ENCODE measurements around the gene LCN1.

Gene LCN1

GRCh38 chr9:135480940-135481310 lies 40.3 kb upstream of the LCN1 start:
- no peaks in the 10 kb centered on the region for H3K9me3 ChIP-seq (replicated peaks; ENCODE audit: insufficient read depth, low read length)
- H3F3A ChIP-seq (ENCODE audit: insufficient read depth, low read length), result peaks cover 20% of the 10 kb centered on the region
- peak overlapping the region; percentile 42; the same call in 1 of the 2 replicates for H3K9ac ChIP-seq (ENCODE audit: low read length)
- H3K36me3 ChIP-seq (replicated peaks; ENCODE audit: insufficient read depth, low read length), result no peaks in the 10 kb centered on the region
- H3K4me2 ChIP-seq (ENCODE audit: low read depth, low read length), result peak overlapping the region; percentile 95
- peak overlapping the region; percentile 93 for H2AFZ ChIP-seq (ENCODE audit: low read length)
- DNase-seq, result peak; percentile 40
- H3K4me3 ChIP-seq (ENCODE audit: low read length), result peak overlapping the region; percentile 89
- H3K9me2 ChIP-seq (replicated peaks; ENCODE audit: insufficient read depth, low read length), result no peaks in the 10 kb centered on the region
- peaks cover 5% of the 10 kb centered on the region; the same call in 1 of the 2 replicates for H3K79me2 ChIP-seq (ENCODE audit: low read length)
- no peaks in the 10 kb centered on the region for H4K20me1 ChIP-seq (ENCODE audit: insufficient read depth, low read length)
- no peaks in the 10 kb centered on the region for H3K27me3 ChIP-seq (replicated peaks; ENCODE audit: insufficient read depth, low read length)
- no peak overlapping the region for H3K27ac ChIP-seq (ENCODE audit: low read length)
- TF ChIP-seq EZH2phosphoT487 (IDR thresholded peaks at IDR 0.05; ENCODE audit: low read length) (no peak), EZH2 (optimal IDR thresholded peaks at IDR 0.05; ENCODE audit: low read depth, low read length) (no peak), CTCF (IDR thresholded peaks at IDR 0.05; ENCODE audit: low read length) (no peak; the same call in 1 of the 2 replicates)
- H3K4me1 ChIP-seq (ENCODE audit: low read length), result 0 out of 2 replicates have a peak, but pooled peaks cover 6% of the 10 kb centered on the region

GRCh38 chr9:135482015-135482754 lies 39.1 kb upstream of the LCN1 start:
- DNase-seq, result no peak
- peaks cover 20% of the 10 kb centered on the region for H3F3A ChIP-seq (ENCODE audit: insufficient read depth, low read length)
- no peak for TF ChIP-seq EZH2 (optimal IDR thresholded peaks at IDR 0.05; ENCODE audit: low read depth, low read length)
- no peak for TF ChIP-seq CTCF (IDR thresholded peaks at IDR 0.05; ENCODE audit: low read length)
- TF ChIP-seq EZH2phosphoT487 (IDR thresholded peaks at IDR 0.05; ENCODE audit: low read length), result no peak
- H4K20me1 ChIP-seq (ENCODE audit: insufficient read depth, low read length), result no peaks in the 10 kb centered on the region
- H3K9ac ChIP-seq (ENCODE audit: low read length), result no peak overlapping the region
- H3K27ac ChIP-seq (ENCODE audit: low read length), result no peak overlapping the region
- H2AFZ ChIP-seq (ENCODE audit: low read length), result no peak overlapping the region
- H3K4me3 ChIP-seq (ENCODE audit: low read length), result no peak overlapping the region
- H3K27me3 ChIP-seq (replicated peaks; ENCODE audit: insufficient read depth, low read length), result no peaks in the 10 kb centered on the region
- H3K36me3 ChIP-seq (replicated peaks; ENCODE audit: insufficient read depth, low read length), result no peaks in the 10 kb centered on the region
- peaks cover 5% of the 10 kb centered on the region; the same call in 1 of the 2 replicates for H3K79me2 ChIP-seq (ENCODE audit: low read length)
- no peaks in the 10 kb centered on the region for H3K9me3 ChIP-seq (replicated peaks; ENCODE audit: insufficient read depth, low read length)
- no peaks in the 10 kb centered on the region for H3K9me2 ChIP-seq (replicated peaks; ENCODE audit: insufficient read depth, low read length)
- H3K4me2 ChIP-seq (ENCODE audit: low read depth, low read length), result no peak overlapping the region
- H3K4me1 ChIP-seq (ENCODE audit: low read length), result 0 out of 2 replicates have a peak, but pooled peaks cover 6% of the 10 kb centered on the region

DNA sequence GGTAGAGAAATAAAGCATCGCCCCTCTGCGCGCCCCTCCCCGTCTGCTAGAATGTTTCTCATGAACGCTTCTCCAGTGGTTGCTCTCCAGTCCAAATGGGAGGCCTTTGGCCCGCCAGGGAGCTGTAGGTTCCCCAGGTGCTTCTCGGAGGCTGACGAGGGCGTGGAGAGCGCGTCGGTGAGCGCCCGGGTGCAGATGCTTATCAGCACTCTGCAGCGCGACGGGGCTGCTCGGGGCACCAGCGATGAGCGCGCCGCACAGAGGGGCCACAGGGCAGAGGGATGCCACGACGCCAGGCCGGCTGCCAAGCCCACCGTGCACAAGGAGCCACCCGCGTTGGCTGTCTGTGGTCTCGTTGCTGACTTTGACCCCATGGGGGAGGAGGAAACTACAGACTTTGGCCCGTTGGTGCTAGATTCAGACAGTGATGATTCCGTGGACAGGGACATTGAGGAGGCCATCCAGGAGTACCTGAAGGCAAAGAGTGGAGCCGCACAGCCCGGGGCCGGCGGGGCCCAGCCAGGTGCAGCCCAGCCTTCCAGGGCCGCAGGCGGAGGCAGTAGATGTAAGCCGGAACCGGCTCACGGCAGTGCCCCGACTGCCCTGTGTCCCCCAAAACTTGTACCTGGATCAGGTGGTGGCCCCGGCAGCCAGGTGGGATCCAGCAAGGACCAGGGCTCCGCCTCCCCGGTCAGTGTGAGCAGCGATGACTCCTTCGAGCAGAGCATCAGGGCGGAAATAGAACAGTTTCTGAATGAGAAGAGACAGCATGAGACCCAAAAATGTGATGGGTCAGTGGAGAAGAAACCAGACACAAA lies 36.6 kb upstream of the LCN1 start:
- Histone ChIP-seq H4K20me1 (ENCODE audit: insufficient read depth, low read length) (no peaks in the 10 kb centered on the region), H3F3A (ENCODE audit: insufficient read depth, low read length) (peaks cover 8% of the 10 kb centered on the region), H3K9me2 (replicated peaks; ENCODE audit: insufficient read depth, low read length) (no peaks in the 10 kb centered on the region), H3K9me3 (replicated peaks; ENCODE audit: insufficient read depth, low read length) (no peaks in the 10 kb centered on the region), H3K27ac (ENCODE audit: low read length) (no peak overlapping the region), H2AFZ (ENCODE audit: low read length) (no peak overlapping the region), H3K4me3 (ENCODE audit: low read length) (no peak overlapping the region), H3K79me2 (ENCODE audit: low read length) (peaks cover 5% of the 10 kb centered on the region; the same call in 1 of the 2 replicates), H3K27me3 (replicated peaks; ENCODE audit: insufficient read depth, low read length) (no peaks in the 10 kb centered on the region), H3K36me3 (replicated peaks; ENCODE audit: insufficient read depth, low read length) (no peaks in the 10 kb centered on the region), H3K9ac (ENCODE audit: low read length) (no peak overlapping the region), H3K4me1 (ENCODE audit: low read length) (no peaks in the 10 kb centered on the region), H3K4me2 (ENCODE audit: low read depth, low read length) (no peak overlapping the region)
- no peak for DNase-seq
- TF ChIP-seq CTCF (IDR thresholded peaks at IDR 0.05; ENCODE audit: low read length) (no peak), EZH2phosphoT487 (IDR thresholded peaks at IDR 0.05; ENCODE audit: low read length) (no peak), EZH2 (optimal IDR thresholded peaks at IDR 0.05; ENCODE audit: low read depth, low read length) (no peak)

All from MM.1S (cell line).